Effector memory CD8-positive, alpha-beta T cell (primary cell): ENCODE data around the gene TMEM187.

Experiments used
- ATAC-seq: fragments of 150-1000 bp; cut with Tn5 transposase; replicated peaks from 2 replicates; pipeline ENCODE4 v1.10.0; 2021; ENCODE audit warnings: mild to moderate bottlenecking, moderate library complexity
- DNase-seq, 3 experiments: peaks; one replicate each; pipeline ENCODE4 v3.0.0; 2021
- H3K27ac Mint-ChIP-seq, 2 donors: one replicate each; pipeline ENCODE4 v1.8.0; 2022; ENCODE audit warnings: mild to moderate bottlenecking in 2 of 2, mixed read lengths in 2 of 2, moderate library complexity in 2 of 2
- H3K27me3 Mint-ChIP-seq, 2 donors: one replicate each; pipeline ENCODE4 v1.8.0; 2022; ENCODE audit warnings: mixed read lengths in 2 of 2
- H3K36me3 Mint-ChIP-seq: one replicate; pipeline ENCODE4 v1.8.0; 2022; ENCODE audit warnings: mild to moderate bottlenecking, moderate library complexity, mixed read lengths; ENCODE audit not compliant: insufficient read depth
- H3K4me1 Mint-ChIP-seq, 2 donors: one replicate each; pipeline ENCODE4 v1.8.0; 2022; ENCODE audit warnings: low read depth in 2 of 2, mixed read lengths in 2 of 2
- H3K4me3 Mint-ChIP-seq, 2 donors: one replicate each; pipeline ENCODE4 v1.8.0; 2022; ENCODE audit warnings: mild to moderate bottlenecking in 2 of 2, mixed read lengths in 2 of 2, moderate library complexity in 2 of 2
- H3K9me3 Mint-ChIP-seq, 2 donors: one replicate each; pipeline ENCODE4 v1.8.0; 2022; ENCODE audit warnings: mixed read lengths in 2 of 2

Gene TMEM187

DNA sequence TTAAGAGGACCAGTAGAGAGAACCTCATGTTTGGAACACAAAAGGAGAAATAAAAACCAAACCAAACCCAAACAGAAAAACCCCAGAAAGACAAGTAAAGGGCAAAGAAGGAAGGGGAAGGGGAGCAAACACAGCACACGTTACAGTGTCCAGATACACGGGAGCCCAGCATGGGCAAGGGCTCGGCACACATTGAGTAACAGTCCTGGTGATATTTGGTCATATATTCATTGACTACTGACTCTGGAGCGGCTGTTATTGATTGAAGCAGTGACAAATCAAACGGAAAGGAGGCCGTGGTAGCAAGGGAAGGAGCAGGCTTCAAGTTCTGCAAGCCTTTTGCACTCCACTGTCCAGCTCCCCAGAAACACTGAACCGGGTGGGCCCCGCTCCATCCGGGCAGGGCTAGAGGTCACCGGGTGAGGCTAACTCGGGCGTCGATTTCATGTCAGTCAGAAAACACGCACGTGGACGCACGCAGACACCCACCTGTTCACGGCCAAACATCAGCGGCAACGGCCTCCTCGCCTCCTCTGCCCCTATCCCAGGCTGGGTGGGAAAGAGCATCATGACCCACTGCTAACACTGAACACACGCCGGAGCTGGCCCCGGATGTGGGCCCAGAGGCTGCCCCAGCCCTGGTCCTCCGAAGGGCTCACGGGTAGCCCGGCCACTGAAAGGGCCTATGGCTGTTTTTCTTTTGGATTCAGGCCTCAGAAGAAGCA lies 50.9 kb downstream of the TMEM187 start:
- ATAC-seq = no peak
- Mint-ChIP-seq H3K27me3 (no peaks in the 10 kb centered on the region), H3K4me3 (no peak overlapping the region), H3K4me1 (peaks cover 11 to 13% of the 10 kb centered on the region in 2 donors), H3K36me3 (peaks cover 30% of the 10 kb centered on the region), H3K9me3 (no peaks in the 10 kb centered on the region), H3K27ac (peak overlapping the region in 1 of 2 donors; percentile 58)
- DNase-seq = no peak

DNA sequence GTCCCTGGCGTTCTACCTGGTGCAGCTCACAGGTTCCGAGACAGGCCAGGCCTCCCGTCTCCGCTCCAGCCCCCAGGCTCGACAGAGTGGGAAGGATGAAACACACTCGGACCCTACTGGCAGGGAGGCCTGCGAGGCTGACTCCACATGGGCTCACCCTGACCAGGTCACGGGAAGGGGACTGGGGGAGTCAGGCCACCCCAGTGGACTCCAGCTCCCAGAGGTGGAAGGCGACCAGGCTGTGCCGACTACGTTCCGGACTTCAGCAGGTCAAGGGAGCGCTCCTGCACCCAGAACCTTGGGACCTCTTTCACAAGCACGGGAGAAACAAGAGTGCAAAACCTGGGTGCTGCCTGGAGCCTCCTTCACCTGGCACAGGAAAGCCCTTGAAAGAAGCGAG lies 51.7 kb downstream of the TMEM187 start:
- Mint-ChIP-seq H3K27me3 (no peaks in the 10 kb centered on the region), H3K36me3 (peaks cover 31% of the 10 kb centered on the region), H3K4me1 (peaks cover 8 to 9% of the 10 kb centered on the region in 2 donors), H3K27ac (no peak overlapping the region), H3K4me3 (no peak overlapping the region), H3K9me3 (no peaks in the 10 kb centered on the region)
- no peak for DNase-seq
- ATAC-seq = no peak

- H3K4me1 Mint-ChIP-seq = peaks cover 7 to 11% of the 10 kb centered on the region in 2 donors
- H3K27ac Mint-ChIP-seq = no peak overlapping the region
- ATAC-seq (no peak), DNase-seq (no peak)
- no peaks in the 10 kb centered on the region for H3K27me3 Mint-ChIP-seq
- no peak overlapping the region for H3K4me3 Mint-ChIP-seq
- H3K9me3 Mint-ChIP-seq = no peaks in the 10 kb centered on the region
- peaks cover 37% of the 10 kb centered on the region for H3K36me3 Mint-ChIP-seq
Measured at GRCh38 chrX:154025230-154025629, 52.7 kb downstream of the TMEM187 start.

DNA sequence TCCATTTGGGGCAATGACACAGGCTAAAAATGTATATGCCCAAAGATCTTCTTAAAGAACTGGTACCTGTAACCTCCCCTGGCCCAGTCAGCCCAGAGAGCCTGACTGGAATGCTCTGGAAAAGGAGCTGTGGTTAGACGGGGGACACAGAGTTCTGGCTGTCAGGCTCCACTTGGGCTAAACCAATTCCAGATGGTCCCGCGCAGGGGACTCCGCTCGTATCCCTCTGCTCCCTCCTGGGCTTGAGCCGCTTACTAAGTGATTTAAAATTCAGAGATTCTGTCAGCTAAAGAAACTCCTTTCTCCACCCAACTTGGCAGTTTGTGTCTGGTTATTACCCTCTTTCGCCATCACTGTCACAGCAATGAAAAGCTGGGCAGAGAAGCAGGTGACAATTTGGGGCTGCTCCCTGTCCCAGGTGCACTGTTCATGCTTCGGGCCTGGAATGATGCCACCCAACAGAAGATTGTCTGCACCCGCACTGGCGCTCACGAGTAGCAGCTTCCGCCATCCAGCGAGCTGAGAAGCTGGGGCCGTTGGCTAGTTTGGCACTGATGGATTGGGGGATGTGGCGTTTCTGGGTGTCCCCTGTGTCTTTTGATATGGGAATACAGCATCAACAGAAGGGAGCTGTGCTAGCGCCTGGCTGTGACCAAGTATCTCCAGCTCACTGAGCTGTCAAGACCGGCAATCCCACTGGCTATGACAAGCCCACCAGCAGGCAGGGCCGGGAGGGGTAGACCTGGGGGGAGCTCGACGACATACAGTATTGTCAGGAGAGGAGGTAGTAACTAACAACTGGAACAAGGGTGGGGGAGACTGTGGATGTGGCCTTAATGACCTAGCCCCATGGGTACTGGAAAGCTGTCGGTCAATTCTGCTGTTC lies 53.8 kb downstream of the TMEM187 start:
- ATAC-seq = no peak
- H3K27ac Mint-ChIP-seq = no peak overlapping the region
- no peak for DNase-seq

DNA sequence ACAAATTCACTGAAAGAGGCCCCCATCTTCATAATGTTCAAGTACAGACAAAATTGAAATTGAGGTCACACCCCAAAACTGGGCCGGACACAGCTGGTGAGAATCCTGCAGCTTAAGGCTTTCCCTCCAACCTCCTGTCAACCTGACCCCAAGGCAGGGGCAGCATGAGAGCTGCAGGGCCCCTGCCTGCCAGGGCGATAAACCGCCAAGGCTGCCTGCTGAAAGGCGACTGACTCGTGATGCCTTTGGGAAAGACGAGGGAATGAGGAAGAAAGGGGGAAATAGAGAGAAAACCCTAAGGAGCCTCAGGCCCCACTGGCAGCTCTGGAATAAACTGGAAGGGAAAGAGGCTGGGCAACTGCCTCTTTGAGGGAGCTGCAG lies 54.5 kb downstream of the TMEM187 start:
- ATAC-seq (no peak), DNase-seq (no peak)
- peaks cover 2 to 7% of the 10 kb centered on the region in 2 donors for H3K4me1 Mint-ChIP-seq
- H3K9me3 Mint-ChIP-seq = no peaks in the 10 kb centered on the region
- no peak overlapping the region for H3K4me3 Mint-ChIP-seq
- H3K27me3 Mint-ChIP-seq = no peaks in the 10 kb centered on the region
- no peak overlapping the region for H3K27ac Mint-ChIP-seq
- peaks cover 44% of the 10 kb centered on the region for H3K36me3 Mint-ChIP-seq

More for the DNA sequence above, 53.8 kb downstream of the TMEM187 start:
- Mint-ChIP-seq H3K27me3 (no peaks in the 10 kb centered on the region), H3K36me3 (peaks cover 38% of the 10 kb centered on the region), H3K4me3 (no peak overlapping the region), H3K4me1 (peaks cover 2 to 7% of the 10 kb centered on the region in 2 donors), H3K9me3 (no peaks in the 10 kb centered on the region)

DNA sequence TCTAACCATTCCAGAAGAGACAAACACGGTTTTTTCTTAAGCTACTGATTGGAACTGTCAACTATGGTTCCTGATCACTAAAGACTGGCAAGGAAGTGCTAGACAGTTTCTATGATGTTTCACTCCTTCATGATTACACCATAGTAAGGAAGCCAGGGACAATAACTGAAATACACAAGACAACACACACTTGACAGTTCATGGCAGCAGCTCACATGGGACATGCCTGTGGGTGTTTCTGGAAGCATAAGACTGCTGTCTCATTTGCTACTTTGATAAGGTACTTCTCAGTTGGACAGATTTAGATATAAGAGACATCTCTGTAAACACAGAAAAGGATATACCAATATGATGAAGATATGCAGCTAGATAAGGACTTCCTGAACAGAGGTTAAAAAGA lies 55.4 kb downstream of the TMEM187 start:
- DNase-seq (no peak), ATAC-seq (no peak)
- peak overlapping the region; percentile 86 to 87 for H3K27ac Mint-ChIP-seq
- H3K36me3 Mint-ChIP-seq = peaks cover 52% of the 10 kb centered on the region
- H3K4me3 Mint-ChIP-seq = no peak overlapping the region
- H3K27me3 Mint-ChIP-seq = no peaks in the 10 kb centered on the region
- peaks cover 2 to 7% of the 10 kb centered on the region in 2 donors for H3K4me1 Mint-ChIP-seq
- H3K9me3 Mint-ChIP-seq = no peaks in the 10 kb centered on the region

GRCh38 chrX:154028502-154029184 lies 56.1 kb downstream of the TMEM187 start:
- Mint-ChIP-seq H3K27ac (peak overlapping the region; percentile 32 to 87), H3K9me3 (no peaks in the 10 kb centered on the region), H3K4me3 (peak overlapping the region in 1 of 2 donors; percentile 10), H3K36me3 (peaks cover 52% of the 10 kb centered on the region), H3K4me1 (peaks cover 0 to 8% of the 10 kb centered on the region in 2 donors), H3K27me3 (no peaks in the 10 kb centered on the region)
- no peak for ATAC-seq
- DNase-seq = no peak

GRCh38 chrX:154029439-154029838 lies 56.9 kb downstream of the TMEM187 start:
- H3K27me3 Mint-ChIP-seq = no peaks in the 10 kb centered on the region
- H3K4me3 Mint-ChIP-seq = no peak overlapping the region
- peak overlapping the region in 1 of 2 donors; percentile 87 for H3K27ac Mint-ChIP-seq
- H3K36me3 Mint-ChIP-seq = peaks cover 57% of the 10 kb centered on the region
- H3K4me1 Mint-ChIP-seq = peaks cover 0 to 9% of the 10 kb centered on the region in 2 donors
- H3K9me3 Mint-ChIP-seq = no peaks in the 10 kb centered on the region
- DNase-seq (no peak), ATAC-seq (no peak)

DNA sequence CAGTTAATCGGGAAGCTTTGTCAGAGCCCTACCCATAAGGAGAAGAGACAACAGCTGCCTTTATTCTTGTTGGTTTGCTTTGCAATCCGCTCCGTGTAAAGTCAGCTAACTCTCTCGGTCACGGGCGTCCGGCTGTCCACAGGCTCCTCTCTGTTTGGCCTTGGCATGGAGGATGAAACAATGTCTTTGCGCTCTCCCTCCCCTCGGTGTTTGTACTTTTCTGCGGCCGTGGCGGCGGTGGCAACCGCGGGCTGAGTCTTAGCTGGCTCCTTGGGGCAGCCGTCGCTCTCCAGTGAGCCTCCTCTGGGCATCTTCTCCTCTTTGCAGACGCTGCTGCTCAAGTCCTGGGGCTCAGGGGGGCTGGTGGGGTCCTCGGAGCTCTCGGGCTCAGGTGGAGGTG lies 57.7 kb downstream of the TMEM187 start:
- H3K27ac Mint-ChIP-seq = no peak overlapping the region
- ATAC-seq = no peak
- H3K4me1 Mint-ChIP-seq = peaks cover 4 to 9% of the 10 kb centered on the region in 2 donors
- DNase-seq = no peak
- no peaks in the 10 kb centered on the region for H3K27me3 Mint-ChIP-seq
- peaks cover 61% of the 10 kb centered on the region for H3K36me3 Mint-ChIP-seq
- no peak overlapping the region for H3K4me3 Mint-ChIP-seq
- no peaks in the 10 kb centered on the region for H3K9me3 Mint-ChIP-seq

- H3K4me3 Mint-ChIP-seq = no peak overlapping the region
- no peaks in the 10 kb centered on the region for H3K27me3 Mint-ChIP-seq
- no peak for ATAC-seq
- peaks cover 4 to 9% of the 10 kb centered on the region in 2 donors for H3K4me1 Mint-ChIP-seq
- H3K36me3 Mint-ChIP-seq = peaks cover 62% of the 10 kb centered on the region
- H3K9me3 Mint-ChIP-seq = no peaks in the 10 kb centered on the region
- no peak overlapping the region for H3K27ac Mint-ChIP-seq
- no peak for DNase-seq
Measured at GRCh38 chrX:154030715-154031305, 58.3 kb downstream of the TMEM187 start.

GRCh38 chrX:154032160-154032559 lies 59.6 kb downstream of the TMEM187 start:
- peaks cover 11 to 14% of the 10 kb centered on the region in 2 donors for H3K4me1 Mint-ChIP-seq
- no peak overlapping the region for H3K4me3 Mint-ChIP-seq
- no peaks in the 10 kb centered on the region for H3K27me3 Mint-ChIP-seq
- peaks cover 70% of the 10 kb centered on the region for H3K36me3 Mint-ChIP-seq
- ATAC-seq = no peak
- no peak overlapping the region for H3K27ac Mint-ChIP-seq
- DNase-seq = no peak
- H3K9me3 Mint-ChIP-seq = no peaks in the 10 kb centered on the region

GRCh38 chrX:154032653-154033052 lies 60.1 kb downstream of the TMEM187 start:
- H3K36me3 Mint-ChIP-seq = peaks cover 71% of the 10 kb centered on the region
- no peaks in the 10 kb centered on the region for H3K9me3 Mint-ChIP-seq
- DNase-seq (no peak), ATAC-seq (no peak)
- H3K4me1 Mint-ChIP-seq = peaks cover 11 to 14% of the 10 kb centered on the region in 2 donors
- no peaks in the 10 kb centered on the region for H3K27me3 Mint-ChIP-seq
- H3K4me3 Mint-ChIP-seq = no peak overlapping the region
- peak overlapping the region in 1 of 2 donors; percentile 84 for H3K27ac Mint-ChIP-seq
